GM18517 (cell line): ENCODE measurements around the gene MICAL2.

Source experiments
- ATAC-seq: cut with Tn5 transposase; IDR thresholded peaks from one replicate; pipeline ENCODE4 v1.9.1; 2021; ENCODE audit warnings: mild to moderate bottlenecking, moderate library complexity; ENCODE audit not compliant: unreplicated experiment

MICAL2 gene

DNA sequence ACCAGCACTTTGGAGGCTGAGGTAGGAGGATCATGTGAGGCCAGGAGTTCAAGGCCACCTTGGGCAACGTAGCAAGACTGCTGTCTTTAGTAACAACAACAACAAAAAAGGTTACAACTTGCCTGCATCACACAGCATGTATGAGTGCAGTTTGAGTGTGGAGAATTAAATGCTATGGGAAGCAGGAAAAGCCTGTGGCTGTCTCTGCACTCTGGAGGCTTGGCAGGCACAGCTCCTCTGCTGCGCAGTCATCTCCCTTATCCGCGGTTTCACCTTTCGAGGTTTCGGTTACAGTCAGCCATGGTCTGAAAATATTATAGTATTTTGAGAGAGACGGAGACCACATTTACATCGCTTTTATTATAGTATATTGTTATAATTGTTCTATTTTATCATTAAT, 2.9 kb downstream of the MICAL2 start:
- no peak for ATAC-seq

DNA sequence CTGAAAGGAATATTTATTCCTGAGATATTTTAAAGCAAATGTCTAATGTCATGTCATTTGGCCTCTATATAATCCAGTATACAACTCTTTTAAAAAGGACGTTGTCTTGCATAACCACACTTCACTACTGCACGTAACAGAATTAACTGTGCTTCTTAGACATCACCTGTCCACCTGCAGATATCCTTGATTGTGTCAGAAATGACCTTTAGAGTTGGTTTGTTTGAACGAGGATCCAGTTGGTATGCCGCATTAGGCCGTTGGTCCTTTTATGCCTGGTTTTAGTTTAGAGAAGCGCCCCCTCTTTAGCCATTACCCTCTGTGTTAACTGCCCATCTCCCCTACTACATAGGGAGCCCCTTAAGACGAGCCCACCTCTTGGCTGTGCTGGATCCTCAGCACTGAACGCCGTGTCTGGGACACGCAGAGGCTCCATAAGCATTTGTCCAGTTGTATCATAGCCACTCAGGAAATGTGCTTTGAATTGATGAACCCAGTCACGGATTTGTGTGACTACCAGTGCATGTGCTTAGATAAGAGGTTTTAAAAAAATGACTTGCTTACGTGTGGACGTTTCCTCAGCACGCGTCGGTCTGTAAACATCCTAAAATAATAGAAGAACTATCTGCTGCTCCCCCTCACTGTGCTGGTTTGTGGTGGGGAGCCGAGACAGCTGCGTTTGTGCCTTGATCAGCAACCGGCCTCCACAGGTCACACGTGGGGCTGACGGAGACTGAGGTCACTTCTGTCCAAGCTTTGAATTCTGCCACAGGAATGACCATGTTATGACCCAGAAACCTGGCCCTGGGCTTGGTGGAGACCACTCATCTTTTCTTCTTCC, 4.0 kb downstream of the MICAL2 start:
- no peak for ATAC-seq

- ATAC-seq, result no peak
Observed at GRCh38 chr11:12116425-12117032, 6.1 kb downstream of the MICAL2 start.

GRCh38 chr11:12117200-12117599, 6.8 kb downstream of the MICAL2 start:
- ATAC-seq, result no peak

DNA sequence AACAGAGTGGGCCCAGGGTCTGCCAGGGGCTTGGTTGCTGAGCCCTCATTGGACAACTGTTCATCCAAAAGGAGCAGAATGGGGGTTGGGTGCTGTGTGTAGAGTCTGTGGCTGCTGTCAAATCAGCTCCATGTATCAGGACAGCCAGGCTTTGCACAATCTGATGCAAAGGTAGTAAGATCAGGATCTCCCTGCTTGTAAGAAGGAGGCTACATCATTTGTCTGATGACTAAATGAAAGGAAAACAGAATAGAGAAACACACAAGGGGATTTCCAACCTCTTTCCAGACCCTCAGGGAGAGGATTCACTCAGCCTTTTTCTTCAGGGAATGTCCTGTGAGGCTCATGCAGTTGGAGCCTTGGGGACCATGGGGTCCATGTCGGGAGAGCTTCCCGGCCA, 7.2 kb downstream of the MICAL2 start:
- ATAC-seq, result no peak

- no peak for ATAC-seq
Observed at GRCh38 chr11:12118949-12119348, 8.6 kb downstream of the MICAL2 start.

DNA sequence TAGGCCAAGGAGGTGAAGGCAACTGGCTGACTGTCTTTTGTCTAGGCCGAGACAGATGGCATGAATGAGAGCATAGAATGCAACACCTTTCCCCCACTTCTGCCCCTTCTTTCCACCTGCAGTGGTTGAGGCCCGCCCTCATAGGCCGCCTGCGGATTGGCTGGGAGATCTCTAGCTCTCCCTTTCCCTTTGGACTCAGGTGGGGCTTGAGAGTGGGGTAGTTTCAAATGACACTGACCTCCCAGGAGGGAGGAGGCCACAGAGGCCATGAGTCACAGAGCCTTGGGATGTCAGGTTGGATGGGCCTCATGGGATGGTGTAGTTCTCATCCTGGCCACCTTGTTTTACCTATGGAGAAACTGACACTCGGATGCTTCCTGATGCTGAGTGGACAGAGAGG, 9.1 kb downstream of the MICAL2 start:
- ATAC-seq, result no peak

DNA sequence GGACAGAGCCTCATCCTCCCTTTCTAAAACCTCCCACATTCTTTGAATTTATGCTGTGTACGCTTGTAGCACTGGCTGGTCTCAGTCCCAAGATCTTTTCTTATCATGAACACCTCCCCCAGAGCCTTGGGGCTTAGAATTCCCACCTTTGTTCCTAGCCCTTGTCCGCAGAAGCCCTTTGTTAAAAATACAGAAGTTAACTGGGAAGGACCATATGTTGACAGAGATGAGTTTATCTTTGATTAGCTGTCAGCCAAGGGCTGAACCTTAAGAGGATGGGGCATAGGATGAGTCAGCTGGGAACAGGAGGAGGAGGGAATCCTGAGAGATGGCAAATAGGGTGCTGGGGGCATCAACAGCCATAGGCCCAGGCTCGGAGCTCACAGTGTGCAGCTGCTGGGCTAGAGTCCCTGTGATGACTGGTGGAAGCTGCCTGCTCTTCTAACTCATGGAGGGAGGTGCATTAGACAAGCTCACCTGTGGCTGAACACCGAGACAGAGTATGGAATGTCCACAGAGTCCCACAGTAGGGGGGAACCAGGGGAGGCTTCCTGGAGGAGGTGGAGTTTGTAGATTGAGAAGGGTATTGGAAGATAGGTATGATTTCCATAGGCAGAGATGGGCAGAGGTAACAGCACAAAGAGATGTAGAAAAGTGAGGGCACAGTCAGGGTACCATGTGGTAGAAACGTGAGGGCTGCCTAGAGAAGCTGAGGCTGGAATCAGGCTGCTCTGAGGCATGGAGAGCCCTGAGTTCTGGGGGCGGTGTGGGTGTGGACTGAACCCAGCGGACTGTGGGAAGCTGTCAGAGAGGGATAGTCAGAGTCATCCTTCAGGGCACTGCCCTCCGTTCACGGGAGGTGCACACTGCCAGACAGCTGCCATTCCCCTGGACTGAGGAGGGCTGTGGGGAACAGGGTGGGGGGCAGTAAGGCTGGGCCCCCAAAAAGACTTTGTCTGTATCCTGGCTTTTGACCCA, 9.9 kb downstream of the MICAL2 start:
- ATAC-seq, result no peak

DNA sequence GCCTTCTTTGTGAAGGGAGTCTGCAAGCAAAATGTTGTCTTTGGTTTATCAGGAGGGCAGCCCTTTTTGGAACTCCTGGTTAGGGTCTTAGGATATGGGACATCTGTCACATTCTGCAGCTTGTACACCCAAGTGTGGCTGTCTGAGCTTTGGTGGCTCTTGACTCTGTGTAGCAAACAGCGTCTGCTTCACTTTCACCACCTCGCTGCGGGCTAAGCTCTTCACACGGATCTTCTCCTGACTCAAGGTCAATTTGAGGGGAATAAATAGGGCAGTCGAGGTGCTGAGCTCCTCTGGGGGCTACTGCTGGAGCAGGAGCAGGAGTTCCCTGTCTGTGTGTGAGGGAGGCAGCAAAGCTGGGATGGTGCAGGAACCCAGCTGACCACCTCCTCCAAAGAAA, 10.6 kb downstream of the MICAL2 start:
- ATAC-seq, result no peak

GRCh38 chr11:12121517-12121916, 11.1 kb downstream of the MICAL2 start:
- ATAC-seq, result no peak

GRCh38 chr11:12122083-12122482, 11.7 kb downstream of the MICAL2 start:
- no peak for ATAC-seq

- no peak for ATAC-seq
Observed at GRCh38 chr11:12123273-12123672, 12.9 kb downstream of the MICAL2 start.

GRCh38 chr11:12123799-12124198, 13.4 kb downstream of the MICAL2 start:
- no peak for ATAC-seq

DNA sequence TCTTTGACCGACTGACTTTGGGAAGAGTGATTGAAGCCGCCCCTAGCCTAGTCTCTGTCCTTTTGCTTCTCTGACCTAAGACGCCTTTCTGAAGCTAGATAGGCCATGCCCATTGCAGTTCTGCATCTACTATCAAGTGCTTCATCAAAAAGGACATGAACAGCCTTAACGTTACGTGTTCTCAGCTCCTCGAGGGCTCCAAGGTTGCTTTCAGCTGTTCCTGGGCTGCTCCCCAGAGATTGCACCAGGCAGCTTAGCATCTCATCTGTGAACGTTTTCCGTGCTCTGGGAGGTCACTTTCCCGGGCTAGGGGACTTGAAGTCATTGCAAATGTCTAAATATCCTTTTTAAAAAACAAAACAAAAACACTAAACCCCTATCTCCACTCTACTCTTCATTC, 13.9 kb downstream of the MICAL2 start:
- no peak for ATAC-seq

- ATAC-seq, result no peak
Observed at GRCh38 chr11:12125609-12126149, 15.3 kb downstream of the MICAL2 start.

GRCh38 chr11:12126344-12127019, 16.1 kb downstream of the MICAL2 start:
- no peak for ATAC-seq

- no peak for ATAC-seq
Observed at GRCh38 chr11:12127206-12127898, 17.0 kb downstream of the MICAL2 start.

DNA sequence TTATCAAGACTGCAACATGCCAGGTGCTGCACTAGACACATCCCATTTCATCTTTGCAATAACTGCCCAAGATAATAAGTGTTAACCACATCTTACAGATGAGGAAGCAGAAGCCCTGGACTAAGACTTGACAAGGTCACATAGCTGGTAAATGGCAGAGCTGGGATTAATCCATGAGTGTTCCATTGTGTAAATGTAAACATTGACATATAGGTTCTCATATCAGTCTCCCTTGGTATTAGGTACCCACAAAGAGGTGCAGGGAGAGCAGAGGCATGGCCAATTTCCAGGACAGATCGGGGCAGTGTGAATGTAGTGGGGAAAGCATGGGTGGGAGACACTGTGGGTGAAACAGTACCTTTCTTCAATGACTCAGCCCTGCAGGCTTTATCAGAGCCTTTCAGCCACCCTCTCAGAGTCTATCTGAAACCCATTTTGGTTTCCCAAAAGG, 17.9 kb downstream of the MICAL2 start:
- ATAC-seq, result no peak

DNA sequence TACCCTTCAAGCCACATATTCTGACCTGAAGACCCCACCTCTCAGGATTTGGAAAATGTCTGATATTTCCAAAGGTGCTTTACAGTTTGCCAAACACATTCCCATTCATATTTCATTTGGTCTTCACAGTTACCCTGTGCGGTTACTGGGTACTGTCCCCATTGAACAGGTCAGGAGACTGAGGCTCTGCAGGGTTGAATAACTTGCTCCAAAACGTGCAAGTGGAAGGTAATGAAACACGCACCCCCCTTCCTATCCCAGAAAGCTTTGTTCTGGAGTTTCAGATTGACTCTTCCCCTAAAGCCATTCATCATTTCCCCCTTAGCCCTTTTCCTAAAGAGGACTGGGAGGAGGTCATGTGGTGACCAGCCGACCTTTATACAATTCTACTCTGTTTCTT, 18.8 kb downstream of the MICAL2 start:
- ATAC-seq, result no peak
